GM18951 (cell line): Measurements from ENCODE around the gene MRPL34.

ENCODE experiments used
- POLR2A ChIP-seq: IDR thresholded peaks from 4 replicates; pipeline ENCODE4 v1.6.1; 2011; ENCODE audit warnings: mild to moderate bottlenecking; ENCODE audit not compliant: insufficient read length, insufficient read depth; ENCODE audit errors: extremely low read depth
- in situ Hi-C: fragments of 300-500 bp; cut with MboI; formaldehyde crosslinking; loops from one replicate; pipeline ENCODE4 v1.12.0; 2022; ENCODE audit warnings: low sequenced_read_pairs, mixed read lengths, inconsistent platforms; ENCODE audit not compliant: unreplicated experiment

MRPL34 gene

DNA sequence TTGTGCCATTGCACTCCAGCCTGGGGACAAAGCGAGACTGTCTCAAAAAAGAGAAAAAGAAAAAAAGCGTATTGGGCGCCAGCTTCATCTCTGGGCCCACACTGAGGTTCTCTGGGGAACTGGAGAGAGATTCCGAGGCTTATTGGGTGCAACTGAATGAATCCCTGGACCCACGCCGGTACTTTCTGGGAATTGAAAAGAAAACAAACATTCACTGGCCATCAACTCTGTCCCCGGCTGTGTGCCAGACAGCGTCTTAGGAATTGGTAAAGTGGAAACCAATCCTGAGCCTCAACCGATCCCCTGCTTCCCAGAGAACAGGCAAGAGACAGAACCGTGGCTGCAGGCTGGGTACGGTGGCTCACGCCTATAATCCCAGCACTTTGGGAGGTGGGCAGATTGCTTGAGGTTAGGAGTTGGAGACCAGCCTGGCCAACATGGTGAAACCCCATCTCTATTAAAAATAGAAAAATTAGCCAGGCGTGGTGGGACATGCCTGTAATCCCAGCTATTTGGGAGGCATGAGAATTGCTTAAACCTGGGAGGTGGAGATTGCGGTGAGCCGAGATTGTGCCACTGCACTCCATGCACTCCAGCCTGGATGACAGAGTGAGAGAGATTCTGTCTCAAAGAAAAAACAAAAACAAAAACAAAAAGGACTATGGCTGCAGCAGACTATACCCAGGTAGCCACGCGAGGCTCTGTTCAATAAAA, 20.4 kb downstream of the MRPL34 start:
- TF ChIP-seq POLR2A = no peak
- in situ Hi-C loops = no loop called here

DNA sequence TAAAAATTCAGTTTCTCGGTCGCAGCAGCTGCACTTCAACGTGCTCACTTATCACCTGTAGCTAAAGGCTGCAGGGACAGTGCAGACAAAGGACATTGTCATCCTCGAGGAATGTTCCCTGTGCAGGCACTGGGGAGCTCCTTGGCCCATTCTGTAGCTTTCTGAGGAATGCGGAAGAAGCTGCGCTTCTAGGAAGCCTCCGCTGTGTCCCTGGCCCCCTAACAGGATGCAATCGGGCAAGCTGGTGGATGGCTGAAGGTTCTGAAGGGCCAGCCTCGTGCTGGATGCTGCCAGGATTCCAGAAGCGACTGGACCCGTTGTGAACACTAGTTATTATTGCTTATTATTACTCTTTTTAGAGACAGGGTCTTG, 20.9 kb downstream of the MRPL34 start:
- no peak for TF ChIP-seq POLR2A
- in situ Hi-C loops = no loop called here

DNA sequence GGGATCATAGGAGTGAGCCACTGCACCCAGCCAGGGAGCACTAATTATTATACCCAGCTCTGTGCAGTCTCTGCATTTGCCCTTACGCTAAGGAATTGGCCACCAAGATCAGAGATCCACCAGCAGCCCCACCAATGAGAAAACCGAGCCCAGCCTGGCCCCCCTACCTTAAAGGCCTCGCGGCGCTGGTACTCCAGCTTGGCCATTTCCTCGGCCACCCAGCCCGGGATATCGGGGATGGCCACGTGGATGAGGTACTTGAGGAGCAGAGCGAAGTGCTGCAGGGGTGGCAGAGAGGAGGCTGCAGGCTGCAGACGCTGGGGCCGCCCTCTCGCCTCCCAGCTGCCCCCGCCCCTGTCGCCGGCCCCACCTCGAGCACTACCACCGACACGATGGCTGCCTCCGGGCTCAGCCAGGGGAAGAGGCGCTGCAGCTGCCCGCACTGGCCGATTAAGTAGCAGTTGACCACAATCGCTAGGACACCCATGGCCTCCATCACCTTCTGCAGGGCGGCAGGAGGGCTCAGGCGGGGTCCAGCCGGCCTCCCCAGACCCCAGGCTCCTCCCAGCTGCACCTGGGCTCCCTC, 21.5 kb downstream of the MRPL34 start:
- in situ Hi-C loops = no loop called here
- TF ChIP-seq POLR2A = no peak

- no peak for TF ChIP-seq POLR2A
- in situ Hi-C loops = no loop called here
Measured at GRCh38 chr19:17327654-17328516, 22.2 kb downstream of the MRPL34 start.

DNA sequence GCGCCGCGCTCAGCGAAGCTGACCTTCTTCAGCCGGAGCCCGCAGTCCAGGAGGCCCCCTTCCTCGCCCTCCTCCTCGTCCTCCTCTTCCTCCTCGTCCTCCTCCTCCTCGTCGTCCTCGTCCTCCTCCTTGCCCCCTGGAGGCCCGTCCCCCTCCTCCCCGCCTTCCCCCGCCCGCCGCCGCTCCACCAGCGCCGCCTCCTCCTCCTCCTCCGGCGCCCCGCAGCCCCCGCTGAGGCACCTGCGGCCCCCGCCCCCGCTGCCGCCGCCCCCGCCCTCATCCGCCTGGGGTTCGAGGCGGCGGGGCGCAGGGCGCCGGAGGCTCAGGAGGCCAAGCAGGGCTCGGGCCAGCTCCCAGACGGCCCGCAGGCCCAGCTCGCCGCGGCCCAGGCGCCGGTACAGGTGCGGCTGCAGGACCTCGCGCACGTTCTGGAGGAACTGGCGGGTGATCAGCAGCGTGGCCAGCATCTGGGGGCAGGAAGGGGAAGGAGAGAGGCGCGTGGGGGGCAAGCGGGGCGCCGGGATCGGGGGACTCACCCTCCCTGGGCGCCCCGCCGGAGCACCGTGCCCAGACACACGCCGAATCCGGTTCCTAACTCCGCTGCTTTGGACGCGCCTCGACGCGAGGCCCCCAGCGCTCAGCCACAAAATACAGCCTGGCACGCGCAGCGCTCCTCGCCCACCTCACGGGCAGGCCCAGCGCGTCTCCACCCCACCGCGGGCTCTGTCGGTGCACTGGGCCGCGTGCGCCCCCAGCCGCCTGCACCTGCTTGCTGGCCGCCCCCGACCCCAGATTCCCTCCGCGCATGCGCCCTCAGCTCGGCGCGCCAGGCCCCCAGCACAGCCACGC, 23.1 kb downstream of the MRPL34 start:
- in situ Hi-C loops = no loop called here
- TF ChIP-seq POLR2A = no peak

DNA sequence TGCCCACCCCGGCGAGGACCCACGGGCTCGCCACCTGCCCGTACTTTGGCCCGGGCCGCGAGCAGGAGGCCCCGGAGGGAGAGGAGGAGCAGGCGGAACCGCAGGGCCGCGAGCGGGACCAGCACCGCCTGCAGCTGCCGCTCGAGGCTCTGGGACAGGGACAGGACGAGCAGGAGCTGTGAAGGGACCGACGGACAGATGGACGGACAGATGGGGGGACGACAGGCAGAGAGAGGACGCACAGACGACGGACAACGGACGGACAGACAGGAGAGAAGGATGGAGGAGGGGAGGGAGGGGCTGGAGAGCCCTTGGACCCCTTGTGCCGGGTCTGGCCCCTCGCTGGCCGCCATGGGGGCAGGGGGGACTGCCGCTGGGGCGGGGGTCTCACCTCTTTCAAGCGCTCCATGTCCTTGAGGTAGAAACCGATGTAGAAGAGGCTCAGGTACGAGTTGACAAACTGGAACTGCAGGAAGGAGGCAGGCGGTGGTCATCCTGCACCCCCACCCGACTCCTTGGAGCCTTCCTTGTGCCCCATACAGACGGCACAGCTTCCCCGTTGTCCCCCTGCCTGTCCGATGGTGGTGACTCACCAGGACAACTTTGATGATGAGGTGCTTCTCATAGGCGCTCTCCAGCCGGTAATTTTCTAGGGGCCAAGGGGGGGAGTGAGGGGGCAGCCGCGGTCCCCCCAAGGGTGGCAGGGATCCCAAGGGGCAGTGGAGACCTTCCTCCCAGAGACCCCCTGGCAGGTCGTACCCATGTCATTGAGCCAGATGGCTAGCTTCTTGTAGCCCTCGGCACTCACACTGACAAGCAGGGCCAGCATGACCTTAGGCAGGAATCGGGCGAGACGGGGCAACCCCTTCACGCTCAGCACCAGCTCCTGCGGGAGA, 23.9 kb downstream of the MRPL34 start:
- TF ChIP-seq POLR2A = no peak
- in situ Hi-C loops = no loop called here

DNA sequence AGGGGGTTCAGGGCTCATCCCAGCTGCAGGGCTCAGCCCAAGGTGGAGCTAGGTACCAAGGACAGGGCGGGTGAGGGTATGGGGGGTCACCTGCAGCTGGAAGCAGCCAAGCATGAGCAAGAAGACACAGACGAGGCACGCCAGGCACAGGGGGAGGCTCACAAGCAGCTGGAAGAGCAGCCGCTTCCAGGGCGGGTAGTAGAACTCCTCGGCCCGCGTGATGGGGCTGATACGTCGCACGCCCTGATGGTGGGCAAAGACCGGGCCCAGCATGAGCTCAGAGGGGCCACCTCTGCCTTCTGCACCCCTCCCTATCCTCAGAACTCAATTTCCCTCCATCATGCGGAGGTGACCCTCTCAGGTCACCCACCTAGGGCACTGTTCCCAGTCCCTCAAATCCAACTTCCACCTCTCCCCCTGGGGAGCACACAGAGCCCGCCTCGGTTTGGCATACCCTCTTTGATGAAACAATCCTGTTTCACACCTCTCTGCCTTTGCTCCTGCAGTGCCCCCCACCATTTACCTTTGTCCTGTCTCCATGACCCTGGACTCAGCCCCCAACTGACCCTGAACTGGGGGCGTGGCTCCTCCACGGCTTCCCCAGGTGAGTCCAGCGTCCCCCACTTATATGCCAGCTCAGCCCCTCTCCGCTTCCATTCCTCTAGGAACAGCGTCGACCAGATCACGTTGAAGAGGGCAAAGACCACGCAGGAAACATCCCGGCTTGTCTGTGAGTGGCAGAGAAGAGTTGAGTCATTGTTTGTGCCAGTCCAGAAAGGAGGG, 24.8 kb downstream of the MRPL34 start:
- no peak for TF ChIP-seq POLR2A
- in situ Hi-C loops = no loop called here

- TF ChIP-seq POLR2A = no peak
Measured at GRCh38 chr19:17331045-17331558, 25.4 kb downstream of the MRPL34 start.

DNA sequence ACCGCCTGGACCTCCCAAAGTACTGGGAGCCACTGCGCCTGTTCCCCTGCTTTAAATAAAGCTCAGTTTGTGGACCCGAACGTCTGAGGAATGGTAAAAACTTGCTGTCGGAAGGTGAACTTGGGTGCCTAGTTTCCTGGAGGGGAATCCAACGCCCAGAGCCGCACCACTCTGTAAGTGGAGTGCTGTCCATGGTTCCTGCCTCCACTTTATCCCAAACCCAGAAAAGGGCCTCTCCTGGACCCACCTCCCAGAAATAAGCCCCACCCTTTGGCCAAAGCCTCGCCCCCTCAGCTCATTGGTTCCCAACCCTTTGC, 26.6 kb downstream of the MRPL34 start:
- in situ Hi-C loops = no loop called here
- TF ChIP-seq POLR2A = no peak

More at GRCh38 chr19:17331045-17331558, 25.4 kb downstream of the MRPL34 start:
- in situ Hi-C loops = no loop called here

- in situ Hi-C loops = no loop called here
- TF ChIP-seq POLR2A = no peak
Measured at GRCh38 chr19:17332677-17333581, 27.3 kb downstream of the MRPL34 start.

- TF ChIP-seq POLR2A = no peak
- in situ Hi-C loops = no loop called here
Measured at GRCh38 chr19:17333611-17334413, 28.1 kb downstream of the MRPL34 start.
